ENCODE measurements around the gene C10orf120. TPM values are rescaled to one million over a fixed set of nuclear protein-coding genes. Genes with fewer than 3 reads are reported as not detected.
A peak's percentile ranks its signal among the peaks of the same experiment; 100 is the strongest.

C10orf120 gene
- total and polyA plus RNA-seq, 8 donors = not detected

- Histone ChIP-seq H3K4me3 (no peak overlapping the region), H3K4me1 (no peaks in the 10 kb centered on the region), H3K36me3 (no peaks in the 10 kb centered on the region), H3K9me3 (no peaks in the 10 kb centered on the region), H3K27me3 (peaks cover 0 to 13% (median 4%) of the 10 kb centered on the region in 3 donors), H3K27ac (no peak overlapping the region)
- DNase-seq = peak in 1 of 2 donors; percentile 5
- TF ChIP-seq POLR2AphosphoS5 (IDR thresholded peaks at IDR 0.05) = no peak
- TF ChIP-seq CTCF (IDR thresholded peaks at IDR 0.05) = no peak
- TF ChIP-seq POLR2A (IDR thresholded peaks at IDR 0.05) = no peak
- no peak for TF ChIP-seq EP300 (IDR thresholded peaks at IDR 0.05)
- intact Hi-C loops (cut with DNase I; ENCODE audit: low total_unique reads) = no loop called here
- WGBS, 5 donors = 62 to 81% (median 73%) methylated on average over 2 of the region's 2 CpGs
Observed at GRCh38 chr10:122740640-122741039, 41.0 kb upstream of the C10orf120 start.

GRCh38 chr10:122738031-122738430 lies 38.4 kb upstream of the C10orf120 start:
- no peak overlapping the region for H3K4me3 ChIP-seq
- H3K4me1 ChIP-seq = no peaks in the 10 kb centered on the region
- DNase-seq = no peak
- no peak overlapping the region for H3K27ac ChIP-seq
- WGBS, 5 donors = 81 to 96% (median 95%) methylated on average over 2 of the region's 2 CpGs
- intact Hi-C loops (cut with DNase I; ENCODE audit: low total_unique reads) = no loop called here
- H3K27me3 ChIP-seq = peaks cover 0 to 6% (median 0%) of the 10 kb centered on the region in 3 donors
- TF ChIP-seq POLR2A (IDR thresholded peaks at IDR 0.05) (no peak), POLR2AphosphoS5 (IDR thresholded peaks at IDR 0.05) (no peak), CTCF (IDR thresholded peaks at IDR 0.05) (no peak), EP300 (IDR thresholded peaks at IDR 0.05) (no peak)
- no peaks in the 10 kb centered on the region for H3K9me3 ChIP-seq
- no peaks in the 10 kb centered on the region for H3K36me3 ChIP-seq

GRCh38 chr10:122733931-122734665 lies 34.5 kb upstream of the C10orf120 start:
- Histone ChIP-seq H3K36me3 (no peaks in the 10 kb centered on the region), H3K4me3 (no peak overlapping the region), H3K9me3 (no peaks in the 10 kb centered on the region), H3K27ac (no peak overlapping the region), H3K4me1 (no peaks in the 10 kb centered on the region), H3K27me3 (peaks cover 0 to 34% (median 0%) of the 10 kb centered on the region in 3 donors)
- intact Hi-C loops (cut with DNase I; ENCODE audit: low total_unique reads) = no loop called here
- 80 to 87% (median 83%) methylated on average over 13 of the region's 13 CpGs for WGBS, 5 donors
- no peak for TF ChIP-seq POLR2AphosphoS5 (IDR thresholded peaks at IDR 0.05)
- DNase-seq = no peak

GRCh38 chr10:122733443-122733842 lies 33.8 kb upstream of the C10orf120 start:
- intact Hi-C loops (cut with DNase I; ENCODE audit: low total_unique reads) = no loop called here
- Histone ChIP-seq H3K27me3 (peaks cover 0 to 41% (median 0%) of the 10 kb centered on the region in 3 donors), H3K4me1 (no peaks in the 10 kb centered on the region), H3K27ac (no peak overlapping the region), H3K9me3 (no peaks in the 10 kb centered on the region), H3K4me3 (no peak overlapping the region), H3K36me3 (no peaks in the 10 kb centered on the region)
- no peak for DNase-seq
- TF ChIP-seq CTCF (IDR thresholded peaks at IDR 0.05) = no peak
- TF ChIP-seq POLR2AphosphoS5 (IDR thresholded peaks at IDR 0.05) = no peak
- no peak for TF ChIP-seq POLR2A (IDR thresholded peaks at IDR 0.05)
- no peak for TF ChIP-seq EP300 (IDR thresholded peaks at IDR 0.05)
- WGBS, 5 donors = 54 to 74% (median 59%) methylated on average over 2 of the region's 2 CpGs

GRCh38 chr10:122730238-122730637 lies 30.6 kb upstream of the C10orf120 start:
- Histone ChIP-seq H3K27me3 (peaks cover 0 to 66% (median 0%) of the 10 kb centered on the region in 3 donors), H3K4me3 (no peak overlapping the region), H3K36me3 (no peaks in the 10 kb centered on the region), H3K4me1 (no peaks in the 10 kb centered on the region), H3K27ac (no peak overlapping the region), H3K9me3 (no peaks in the 10 kb centered on the region)
- intact Hi-C loops (cut with DNase I; ENCODE audit: low total_unique reads) = no loop called here
- DNase-seq = no peak
- TF ChIP-seq POLR2AphosphoS5 (IDR thresholded peaks at IDR 0.05) (no peak), POLR2A (IDR thresholded peaks at IDR 0.05) (no peak), EP300 (IDR thresholded peaks at IDR 0.05) (no peak), CTCF (IDR thresholded peaks at IDR 0.05) (no peak)
- WGBS, 5 donors = 43 to 57% (median 47%) methylated on average over 6 of the region's 6 CpGs
